GM13977 (cell line): Measurements from ENCODE around the gene TBX10.
A peak's percentile ranks its signal among the peaks of the same experiment; 100 is the strongest.
"Not testable (repeated sequence)": the region's sequence is repeated elsewhere in the genome, so short reads cannot be mapped to it uniquely, and the experiment has no call there.

Source experiments
- DNase-seq: peaks from one replicate; pipeline ENCODE4 v3.0.0; 2012; ENCODE audit warnings: low spot score
- CTCF ChIP-seq: IDR thresholded peaks from 2 replicates; pipeline ENCODE4 v1.5.1; 2012; ENCODE audit warnings: mild to moderate bottlenecking, control low read depth; ENCODE audit not compliant: insufficient read depth; ENCODE audit errors: extremely low read depth, missing control alignments
- in situ Hi-C: fragments of 300-500 bp; cut with MboI; formaldehyde crosslinking; loops from one replicate; pipeline ENCODE4 v1.12.0; 2022; ENCODE audit warnings: low sequenced_read_pairs, low pct_unique_long_range_greater_than_20kb, mixed read lengths, inconsistent platforms; ENCODE audit not compliant: unreplicated experiment

The TBX10 gene

GRCh38 chr11:67663532-67664212 is 24.1 kb upstream of the TBX10 start:
- TF ChIP-seq CTCF: no peak
- in situ Hi-C loops: no loop called here
- no peak for DNase-seq

- TF ChIP-seq CTCF: no peak
- no peak for DNase-seq
- in situ Hi-C loops: no loop called here
Observed at GRCh38 chr11:67662835-67663531, 23.4 kb upstream of the TBX10 start.

DNA sequence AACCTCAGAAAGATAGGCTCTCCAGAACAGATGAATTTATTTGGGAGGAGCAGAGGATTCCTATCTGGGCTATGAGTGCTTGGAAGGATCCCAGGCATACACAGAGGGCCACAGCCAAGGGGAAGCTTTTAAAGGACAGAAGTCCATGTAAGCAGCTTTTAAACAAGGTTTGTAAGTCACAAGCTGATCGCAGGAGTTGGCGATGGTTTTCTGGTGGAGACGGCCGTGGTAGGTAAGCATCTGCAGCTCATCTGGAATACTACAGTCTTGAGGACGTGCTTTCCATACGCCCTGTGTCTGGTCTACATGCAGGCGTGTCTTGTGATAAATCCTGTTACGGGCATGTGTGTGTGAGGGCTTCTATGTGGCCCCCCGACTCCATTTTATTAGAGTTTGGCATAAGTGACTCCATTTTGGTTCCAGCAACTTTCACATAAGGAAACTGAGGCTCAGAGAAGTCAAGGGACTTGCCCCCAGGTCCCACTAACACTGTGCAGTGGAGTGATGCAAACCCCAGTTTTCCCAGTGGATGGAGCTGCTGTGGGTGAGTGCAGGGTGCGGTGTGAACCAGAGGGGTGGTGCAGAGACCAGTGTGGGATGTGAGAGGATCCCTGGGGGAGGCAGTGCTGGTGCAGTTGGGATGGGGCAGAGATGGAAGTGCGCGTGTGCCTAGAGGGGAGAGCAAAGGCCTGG is 22.7 kb upstream of the TBX10 start:
- no peak for DNase-seq
- in situ Hi-C loops: no loop called here
- no peak for TF ChIP-seq CTCF

- in situ Hi-C loops, DNase-seq: not testable (repeated sequence)
Observed at GRCh38 chr11:67660752-67661151, 21.2 kb upstream of the TBX10 start.

- in situ Hi-C loops, DNase-seq: not testable (repeated sequence)
- TF ChIP-seq CTCF: peak; percentile 5
Observed at GRCh38 chr11:67659651-67660165, 20.1 kb upstream of the TBX10 start.

GRCh38 chr11:67657300-67657699 is 17.7 kb upstream of the TBX10 start:
- DNase-seq: peak; percentile 39
- in situ Hi-C loops: no loop called here
- TF ChIP-seq CTCF: no peak
